Fibroblast of lung (primary cell): ENCODE data around the gene SLC66A2.

Source experiments
- CTCF ChIP-seq, 2 donors: IDR thresholded peaks in 1 of 2; conservative IDR thresholded peaks in 1 of 2; 1 replicate in 1 of 2; 2 replicates in 1 of 2; pipeline ENCODE4 v1.5.1; 2011 to 2012; ENCODE audit warnings: low read length in 2 of 2, control low read depth in 1 of 2, inconsistent platforms in 1 of 2, low read depth in 1 of 2, mild to moderate bottlenecking in 1 of 2
- EZH2 ChIP-seq: IDR thresholded peaks from 2 replicates; pipeline ENCODE4 v1.5.1; 2012; ENCODE audit warnings: low read length, control low read depth, mild to moderate bottlenecking; ENCODE audit errors: missing control alignments

GRCh38 chr18:79924814-79925731 lies 26.4 kb downstream of the SLC66A2 start:
- no peak for TF ChIP-seq CTCF (conservative IDR thresholded peaks at IDR 0.05 in 1 of 2, IDR thresholded peaks at IDR 0.05 in 1 of 2; ENCODE audit: low read depth in 1 of 2, low read length in 2 of 2)
- TF ChIP-seq EZH2: no peak
